Activated naive CD4-positive, alpha-beta T cell (primary cell): ENCODE results near the gene TIE1.

Experiments
- DNase-seq, 4 experiments: peaks; one replicate each; lab custom pipeline; 2025; lab: John Stamatoyannopoulos, UW

Gene TIE1

GRCh38 chr1:43293896-43294760 is 6.7 kb upstream of the TIE1 start:
- no peak for DNase-seq

- no peak for DNase-seq
Observed at GRCh38 chr1:43294761-43295160, 6.0 kb upstream of the TIE1 start.

GRCh38 chr1:43296207-43296606 is 4.6 kb upstream of the TIE1 start:
- DNase-seq, result no peak

- no peak for DNase-seq
Observed at GRCh38 chr1:43298055-43298454, 2.7 kb upstream of the TIE1 start.

- DNase-seq, result no peak
Observed at GRCh38 chr1:43299101-43299500, 1.7 kb upstream of the TIE1 start.

GRCh38 chr1:43302201-43302600 is 1.4 kb downstream of the TIE1 start:
- no peak for DNase-seq

GRCh38 chr1:43302721-43303470 is 2.1 kb downstream of the TIE1 start:
- no peak for DNase-seq

- no peak for DNase-seq
Observed at GRCh38 chr1:43303471-43304313, 2.9 kb downstream of the TIE1 start.

GRCh38 chr1:43304314-43304681 is 3.5 kb downstream of the TIE1 start:
- DNase-seq, result no peak

GRCh38 chr1:43304771-43305300 is 4.1 kb downstream of the TIE1 start:
- no peak for DNase-seq

- DNase-seq, result no peak
Observed at GRCh38 chr1:43305461-43305860, 4.7 kb downstream of the TIE1 start.

- no peak for DNase-seq
Observed at GRCh38 chr1:43305926-43306687, 5.3 kb downstream of the TIE1 start.

GRCh38 chr1:43306688-43307457 is 6.1 kb downstream of the TIE1 start:
- no peak for DNase-seq

GRCh38 chr1:43307458-43308158 is 6.8 kb downstream of the TIE1 start:
- no peak for DNase-seq

- no peak for DNase-seq
Observed at GRCh38 chr1:43308635-43309404, 8.0 kb downstream of the TIE1 start.

- DNase-seq, result no peak
Observed at GRCh38 chr1:43309405-43310025, 8.7 kb downstream of the TIE1 start.

- DNase-seq, result no peak
Observed at GRCh38 chr1:43311521-43311920, 10.7 kb downstream of the TIE1 start.

GRCh38 chr1:43312212-43312623 is 11.4 kb downstream of the TIE1 start:
- no peak for DNase-seq
